ENCODE data around the gene CACNA1C. TPM values are rescaled to one million over a fixed set of nuclear protein-coding genes. Genes with fewer than 3 reads are reported as not detected.

Gene CACNA1C
- total RNA-seq, 1 donor from 2014 or later: 0.42 TPM

DNA sequence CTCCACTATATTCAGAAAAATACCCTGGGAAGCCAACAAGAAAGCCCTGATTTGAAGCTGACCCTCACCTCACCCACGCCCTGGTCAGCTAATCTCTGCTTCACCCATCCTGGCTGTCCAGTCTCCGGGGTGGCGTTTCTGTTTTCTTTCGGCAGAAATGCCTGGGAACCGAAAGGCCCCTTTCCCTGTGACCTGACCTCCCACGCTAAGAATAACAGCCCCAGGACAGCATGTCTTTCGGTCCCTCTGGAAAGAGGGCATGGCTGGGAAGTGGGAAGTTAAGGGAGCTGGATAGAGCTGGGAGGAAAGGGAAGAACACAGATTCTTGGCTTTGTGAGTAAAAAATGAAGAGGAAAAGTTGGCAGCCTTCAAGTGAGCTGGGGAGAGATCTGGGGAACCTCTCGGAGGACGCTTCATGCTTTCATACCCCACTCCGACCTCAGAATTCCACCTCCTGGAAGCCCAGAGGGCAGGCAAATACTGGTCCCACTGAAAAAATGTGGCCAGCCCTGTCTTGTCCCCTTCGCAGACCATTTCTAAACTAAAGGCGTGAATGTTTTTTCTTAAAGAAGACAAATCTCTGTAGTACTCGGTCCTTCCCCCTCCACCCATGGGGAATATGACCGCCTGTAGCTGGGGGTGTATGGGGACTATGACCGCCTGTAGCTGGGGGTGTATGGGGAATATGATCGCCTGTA, 579.0 kb downstream of the CACNA1C start:
- intact Hi-C loops (cut with micrococcal nuclease): no loop called here

DNA sequence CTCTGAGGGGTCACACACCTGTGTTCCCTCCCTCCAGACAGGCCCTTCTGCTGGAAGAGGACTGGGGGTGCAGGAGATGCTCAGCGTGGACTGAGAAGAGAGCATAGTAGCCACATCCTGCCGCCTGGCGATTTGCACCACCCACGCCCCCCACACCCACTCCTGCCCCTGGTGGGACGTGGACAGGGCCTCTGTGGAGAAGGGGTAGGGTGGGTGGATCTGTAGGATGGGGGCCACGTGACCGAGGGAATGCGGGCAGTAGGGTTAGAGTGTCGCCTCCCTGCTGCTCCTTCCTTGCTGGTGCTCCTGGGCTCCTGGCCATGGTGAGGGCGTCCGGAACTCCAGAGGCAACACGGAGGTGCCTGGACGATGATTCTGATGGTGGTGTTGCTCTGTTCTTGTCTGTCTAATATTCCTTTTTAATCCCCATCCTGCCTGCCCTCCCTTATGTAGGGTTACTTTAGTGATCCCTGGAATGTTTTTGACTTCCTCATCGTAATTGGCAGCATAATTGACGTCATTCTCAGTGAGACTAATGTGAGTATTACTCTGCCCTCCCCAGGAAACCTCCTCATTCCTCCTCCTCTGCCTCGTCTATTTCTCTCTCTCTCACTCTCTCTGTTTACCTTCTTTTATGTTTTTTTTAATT, 580.5 kb downstream of the CACNA1C start:
- intact Hi-C loops (cut with micrococcal nuclease): no loop called here

DNA sequence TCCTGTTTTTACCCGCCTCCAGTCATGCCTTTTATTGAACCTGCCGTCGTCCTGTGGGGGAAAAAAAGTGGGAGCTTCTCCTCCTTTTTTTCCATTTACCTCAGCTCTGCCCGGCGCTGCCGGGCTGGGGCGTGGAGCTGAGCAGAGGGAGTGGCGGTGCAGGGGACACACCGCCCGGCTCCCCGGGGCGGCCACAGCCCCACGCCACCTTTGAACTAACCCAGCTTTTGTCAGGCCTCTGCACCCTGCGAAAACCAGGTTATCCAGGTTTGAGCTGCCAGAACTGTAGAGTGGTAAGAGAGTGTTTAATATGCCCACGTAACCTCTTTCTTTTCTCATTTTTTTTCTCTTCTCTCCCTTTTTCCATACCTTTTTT, 581.0 kb downstream of the CACNA1C start:
- intact Hi-C loops (cut with micrococcal nuclease): no loop called here

DNA sequence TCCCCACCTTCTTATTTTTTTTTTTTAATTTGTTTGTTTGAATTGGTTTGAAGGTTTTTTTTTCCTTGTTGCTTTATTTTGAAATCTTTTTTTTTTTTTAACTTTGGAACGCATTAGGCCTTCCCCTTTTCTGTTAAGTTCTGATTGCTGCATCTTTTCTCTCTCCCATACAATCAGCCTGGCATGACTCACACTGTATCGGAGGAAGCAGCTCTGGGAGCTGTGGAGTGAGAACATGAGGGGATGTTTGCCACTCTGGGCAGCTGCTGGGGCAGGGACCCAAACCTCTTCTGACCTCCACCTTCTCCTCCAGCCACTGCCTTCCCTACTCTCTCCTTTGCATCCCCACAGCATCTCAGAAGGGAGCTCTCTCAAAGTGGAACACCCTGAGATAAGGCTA, 581.7 kb downstream of the CACNA1C start:
- intact Hi-C loops (cut with micrococcal nuclease): no loop called here

DNA sequence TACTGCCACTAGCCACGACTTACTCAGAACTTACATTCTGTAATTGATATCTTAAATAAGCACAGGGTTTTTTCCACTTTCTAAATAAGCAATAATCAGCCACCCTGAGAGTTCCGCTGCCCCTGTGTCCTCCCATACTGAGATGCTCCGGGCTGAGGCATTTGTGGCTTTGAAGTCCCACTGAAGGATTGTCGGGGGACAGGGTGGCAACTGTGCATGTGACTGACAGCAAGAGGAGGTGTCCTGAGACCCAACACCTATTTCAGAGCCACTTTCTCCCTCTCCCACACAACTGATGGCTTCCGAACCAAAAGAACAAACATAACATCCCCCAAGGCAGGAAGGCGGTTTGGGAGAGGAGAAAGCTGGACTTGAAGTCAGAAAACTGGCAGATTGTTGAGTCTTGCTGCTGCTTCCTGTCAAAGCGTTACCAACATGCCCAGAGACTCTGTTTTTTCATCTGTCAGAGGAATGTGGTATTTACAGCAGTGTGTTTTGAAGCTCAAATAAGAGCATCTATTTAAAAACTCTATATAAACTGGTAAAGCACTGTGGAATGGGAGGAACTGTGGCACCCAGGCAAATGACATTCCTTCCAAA, 584.1 kb downstream of the CACNA1C start:
- intact Hi-C loops (cut with micrococcal nuclease): no loop called here

DNA sequence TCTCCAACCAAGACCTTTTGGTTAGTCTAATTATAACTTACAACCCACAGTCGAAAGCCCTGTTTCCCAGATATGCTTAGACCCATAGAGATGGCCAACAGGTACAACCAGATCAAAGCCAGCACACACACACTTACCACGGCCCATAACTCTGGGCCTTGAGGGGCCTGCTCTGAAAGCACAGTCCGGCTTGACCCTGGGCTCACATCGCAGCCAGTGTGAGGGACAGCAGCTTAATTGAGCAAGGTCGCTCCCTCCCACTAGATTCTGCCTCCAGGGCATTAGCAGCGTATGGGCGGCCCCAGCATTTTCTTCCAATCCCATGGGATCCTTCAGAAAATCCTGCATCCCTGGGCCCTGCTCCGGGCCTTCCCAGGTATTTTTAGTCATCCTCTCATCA, 584.6 kb downstream of the CACNA1C start:
- intact Hi-C loops (cut with micrococcal nuclease): no loop called here

DNA sequence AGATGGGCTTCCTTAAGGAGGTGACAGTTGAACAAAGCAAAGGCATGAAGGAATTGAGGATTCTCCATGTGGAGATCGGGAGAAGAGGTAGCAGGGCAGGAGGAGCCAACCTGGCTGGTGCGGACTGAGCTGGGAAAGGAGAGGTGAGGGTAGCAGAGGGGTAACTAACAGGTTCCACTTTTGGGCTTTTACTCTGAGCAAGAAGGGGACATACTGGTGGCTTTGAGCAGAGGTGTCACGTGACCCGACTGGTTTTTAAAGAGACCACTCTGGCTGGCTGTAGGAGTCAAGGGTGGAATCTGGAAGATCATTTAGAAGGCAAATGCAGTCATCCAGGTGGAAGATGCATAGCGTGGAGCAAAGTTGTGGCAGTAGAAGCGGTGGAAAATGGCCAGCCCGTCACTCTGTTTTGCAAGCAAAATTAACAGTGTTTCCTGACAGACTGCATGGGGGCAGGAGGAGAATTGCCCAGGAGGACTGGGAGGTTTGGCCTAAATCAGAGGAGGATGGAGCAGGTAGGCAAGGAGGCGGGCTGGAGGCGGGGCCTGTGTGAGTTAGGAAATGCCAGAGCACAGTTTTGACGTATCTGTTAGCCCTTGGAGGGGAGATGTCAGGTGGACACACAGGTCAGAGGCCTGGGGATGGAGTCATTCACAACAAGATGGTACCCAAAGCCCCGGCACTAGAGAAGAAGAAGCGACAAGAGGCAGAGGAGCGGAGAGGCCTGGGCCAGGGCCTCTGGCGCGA, 585.7 kb downstream of the CACNA1C start:
- intact Hi-C loops (cut with micrococcal nuclease): no loop called here

DNA sequence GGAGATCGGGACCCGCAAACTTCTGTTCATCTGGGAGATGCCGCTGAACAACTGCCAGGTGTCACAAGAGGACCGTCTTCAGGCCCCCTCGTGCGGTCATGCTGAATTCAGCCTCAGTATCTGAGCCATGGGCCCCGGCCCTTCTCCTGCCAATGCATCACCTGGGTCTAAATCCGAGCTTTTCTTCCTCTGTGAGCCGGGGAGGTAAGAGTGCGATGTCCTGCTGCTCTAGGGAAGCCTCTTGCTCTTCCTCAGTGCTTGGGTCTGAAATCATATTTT, 586.2 kb downstream of the CACNA1C start:
- intact Hi-C loops (cut with micrococcal nuclease): no loop called here

DNA sequence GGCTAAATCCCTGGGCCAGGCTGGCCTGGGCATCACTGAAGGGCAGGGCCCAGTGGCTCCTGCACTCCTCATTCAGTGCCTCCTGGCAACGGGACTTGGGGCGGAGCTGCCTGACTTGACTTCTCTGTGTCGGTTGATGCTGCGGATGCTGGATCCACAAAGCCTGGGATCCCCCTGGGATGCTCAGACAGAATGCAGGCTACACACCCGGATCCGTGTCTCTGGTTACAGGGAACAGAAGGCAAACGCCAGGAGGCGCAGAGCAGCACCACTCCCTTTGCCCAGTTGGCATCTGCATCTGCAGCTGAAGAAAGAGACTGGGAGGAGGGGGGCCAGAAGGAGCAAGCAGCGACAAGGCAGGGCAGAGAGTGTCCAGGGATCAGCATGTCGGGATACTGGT, 587.5 kb downstream of the CACNA1C start:
- intact Hi-C loops (cut with micrococcal nuclease): no loop called here

DNA sequence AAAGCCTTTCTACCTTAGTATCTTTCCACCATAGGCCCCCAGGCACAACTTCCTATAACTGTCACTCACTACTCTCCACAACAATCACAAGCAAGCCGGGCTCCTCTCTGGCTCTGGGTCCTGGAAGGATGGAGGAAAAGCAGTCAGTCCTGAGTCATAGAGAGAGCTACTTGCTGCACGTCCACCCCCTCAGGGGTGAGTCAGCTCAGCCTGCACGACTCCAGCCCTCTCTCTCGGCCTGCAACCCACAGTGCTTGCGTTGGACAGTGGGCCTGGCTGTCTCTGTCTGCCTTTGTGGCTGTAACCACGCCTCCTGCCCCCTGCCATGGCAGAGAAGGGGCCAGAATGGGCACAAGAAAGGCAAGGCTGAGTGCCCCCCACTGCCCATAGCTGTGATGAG, 587.9 kb downstream of the CACNA1C start:
- intact Hi-C loops (cut with micrococcal nuclease): no loop called here

DNA sequence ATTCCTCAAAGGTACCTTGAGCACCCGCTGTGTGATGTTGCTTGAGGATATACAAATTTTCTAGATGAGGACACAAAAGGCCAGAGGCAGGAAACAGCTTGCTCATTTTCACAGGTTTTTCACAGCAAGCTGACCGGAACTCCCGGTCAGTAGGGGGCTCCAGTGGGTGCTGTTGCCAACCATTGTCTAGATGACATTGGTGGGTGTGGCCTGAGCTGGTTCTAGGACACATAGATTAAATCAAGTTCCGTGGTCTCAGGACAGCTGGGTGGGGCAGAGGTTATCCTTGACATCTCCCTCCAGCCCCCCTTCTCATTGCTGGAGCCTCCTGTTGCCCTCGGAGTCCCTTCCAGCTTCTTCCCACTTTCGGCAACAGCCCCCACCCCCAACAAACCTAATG, 588.4 kb downstream of the CACNA1C start:
- intact Hi-C loops (cut with micrococcal nuclease): no loop called here

DNA sequence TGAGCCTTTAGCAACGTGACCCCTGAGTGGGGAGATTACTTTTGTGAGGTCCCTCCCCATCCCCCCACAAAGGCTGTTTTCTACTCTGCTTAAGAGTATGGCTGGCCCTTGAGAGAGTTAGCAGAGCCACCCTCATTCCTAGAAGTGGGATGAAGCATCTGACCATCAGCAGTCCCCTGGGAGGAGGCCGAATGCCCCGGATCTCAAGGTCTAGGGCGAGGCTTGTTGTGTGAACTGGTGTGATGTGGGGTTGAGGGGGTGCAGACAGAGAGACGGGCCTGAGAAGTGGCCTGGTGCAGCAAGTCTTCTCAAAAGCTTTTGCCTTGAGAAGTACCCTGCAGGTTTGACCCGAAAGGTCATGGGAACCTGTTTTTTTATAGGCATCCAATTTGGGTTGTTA, 589.0 kb downstream of the CACNA1C start:
- intact Hi-C loops (cut with micrococcal nuclease): no loop called here

DNA sequence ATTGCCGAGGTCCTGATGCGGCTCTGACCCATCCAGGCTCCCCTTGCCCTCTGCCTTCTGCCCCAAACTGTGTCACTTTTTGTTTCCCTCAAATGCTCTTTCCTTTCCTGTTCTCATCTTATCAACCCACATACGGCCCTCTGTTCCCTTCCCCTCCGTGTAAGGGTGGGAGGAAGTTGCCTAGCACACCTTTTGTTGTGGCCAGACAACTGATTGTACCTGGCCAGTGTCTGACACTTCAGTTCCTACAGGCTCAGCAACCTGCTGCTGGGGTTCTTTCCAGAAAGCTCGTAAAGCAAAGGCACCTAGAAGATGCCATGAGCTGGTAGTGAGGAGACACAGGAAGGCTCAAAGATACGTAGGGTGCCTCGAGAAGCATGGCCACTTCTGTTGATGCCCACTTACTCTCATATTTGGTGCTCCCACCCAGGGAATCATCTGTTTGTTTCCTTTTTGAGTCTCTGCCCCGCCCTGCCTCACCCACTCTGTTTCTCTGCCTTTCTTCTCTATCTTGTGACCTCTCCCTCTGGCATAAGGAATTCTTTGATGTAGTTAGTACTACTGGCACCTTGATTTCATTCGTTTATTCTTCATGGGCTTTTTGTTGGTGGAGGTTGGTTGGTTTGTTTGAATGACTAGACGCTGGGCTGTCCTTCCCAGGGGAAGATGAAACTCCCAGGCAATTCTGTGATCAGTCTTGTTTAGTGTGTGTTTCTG, 589.5 kb downstream of the CACNA1C start:
- intact Hi-C loops (cut with micrococcal nuclease): no loop called here

DNA sequence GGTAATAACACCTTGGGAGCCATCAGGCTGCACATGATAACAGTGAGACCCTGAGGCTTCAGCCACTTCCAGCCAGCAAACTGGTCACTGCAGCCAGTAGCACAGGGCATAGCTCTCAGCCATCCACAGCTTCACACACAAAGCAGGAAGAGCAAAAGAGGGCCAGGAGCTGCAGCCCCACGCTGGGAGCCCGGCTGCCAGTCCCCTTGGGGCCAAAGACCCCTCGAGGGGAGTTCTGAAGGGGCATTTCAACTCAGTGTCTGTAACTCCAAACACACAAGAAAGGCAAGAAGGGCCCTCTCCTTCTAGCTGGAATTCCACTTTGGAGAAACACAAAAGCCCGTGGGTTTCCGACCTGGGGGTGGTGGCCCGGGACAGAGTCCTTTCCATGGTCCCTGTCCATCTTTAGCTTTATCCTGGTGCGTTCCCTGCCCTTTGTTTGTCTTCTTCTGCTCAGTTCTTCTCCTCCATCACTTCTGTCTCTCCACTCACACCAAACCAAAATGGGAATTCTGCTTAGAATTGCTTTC, 590.2 kb downstream of the CACNA1C start:
- intact Hi-C loops (cut with micrococcal nuclease): no loop called here

DNA sequence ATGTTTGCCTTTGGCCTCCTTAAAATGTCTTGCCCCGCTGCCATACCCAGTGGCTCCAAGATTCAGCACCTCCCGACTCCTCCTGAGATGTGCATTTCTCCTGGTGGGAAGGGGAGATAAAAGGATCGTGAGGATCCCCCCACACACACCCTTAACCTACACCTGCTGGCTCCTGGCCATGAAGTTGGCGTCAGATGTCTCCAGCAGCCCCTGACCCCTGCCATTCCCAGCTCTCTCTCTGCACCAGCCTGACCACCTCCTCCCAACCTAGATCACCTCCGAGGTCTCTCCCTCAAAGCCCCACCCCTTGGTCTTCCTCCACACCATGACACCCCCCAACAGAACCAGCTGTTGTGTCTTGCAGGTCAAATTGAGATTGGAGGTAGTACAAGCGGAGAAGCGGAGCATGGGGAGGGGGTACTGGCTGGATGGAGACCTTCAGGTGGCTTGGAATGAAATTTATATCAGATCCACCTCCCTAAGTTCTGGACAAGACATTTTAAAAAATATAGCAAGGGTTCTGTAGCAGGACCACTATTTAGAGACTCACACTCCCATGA, 590.9 kb downstream of the CACNA1C start:
- intact Hi-C loops (cut with micrococcal nuclease): no loop called here

DNA sequence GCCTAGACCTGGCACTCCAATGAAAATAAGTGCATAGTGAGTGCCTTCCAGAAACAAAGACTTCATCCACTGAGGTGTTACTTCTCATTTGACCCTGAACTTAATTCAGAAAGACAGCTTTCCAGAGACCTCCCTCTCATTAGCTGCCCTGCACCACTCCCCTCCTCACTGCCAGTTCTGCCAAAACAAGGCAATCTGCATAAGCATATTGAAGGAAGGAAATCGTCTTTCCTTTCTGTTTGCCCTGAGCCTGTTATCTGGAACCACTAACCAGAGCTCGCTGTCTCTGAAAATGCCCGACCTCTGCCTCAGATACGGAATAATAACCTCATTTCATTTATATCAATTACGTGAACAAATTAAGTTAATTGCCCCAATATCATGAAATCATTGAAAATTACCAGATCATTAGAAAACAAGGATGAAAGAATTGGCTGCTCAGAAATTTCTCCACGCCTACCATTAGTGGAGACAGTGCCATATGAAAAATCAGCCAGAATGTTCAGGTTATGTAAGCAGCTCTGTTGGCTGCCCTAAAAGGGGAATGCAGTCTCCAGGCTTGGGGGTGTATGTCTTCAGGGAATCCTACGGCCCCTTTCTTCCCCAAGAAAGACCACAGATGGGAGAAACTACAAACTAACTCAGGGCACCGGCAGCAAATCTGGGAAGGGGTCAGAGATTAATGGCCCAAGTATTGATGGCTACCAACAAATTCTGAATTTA, 592.1 kb downstream of the CACNA1C start:
- intact Hi-C loops (cut with micrococcal nuclease): no loop called here

DNA sequence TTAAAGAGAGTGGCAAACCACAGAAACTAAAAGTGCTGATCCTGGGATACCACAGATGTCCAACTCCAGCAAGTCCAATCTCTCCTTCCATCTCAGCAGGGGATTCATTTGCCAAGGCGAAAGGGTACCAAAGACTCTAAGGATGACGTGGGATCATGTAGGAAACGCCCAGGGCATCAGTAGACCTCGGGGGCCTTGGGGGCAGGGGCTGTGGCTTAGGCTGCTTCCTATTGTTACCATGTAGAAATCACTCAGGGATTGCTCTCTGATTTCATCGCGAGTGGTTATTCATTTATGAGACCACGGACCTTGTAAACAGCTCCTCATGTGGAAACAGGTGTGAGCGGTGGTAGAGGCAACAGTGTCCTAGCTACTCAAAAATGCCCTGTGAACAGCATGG, 592.7 kb downstream of the CACNA1C start:
- intact Hi-C loops (cut with micrococcal nuclease): no loop called here

DNA sequence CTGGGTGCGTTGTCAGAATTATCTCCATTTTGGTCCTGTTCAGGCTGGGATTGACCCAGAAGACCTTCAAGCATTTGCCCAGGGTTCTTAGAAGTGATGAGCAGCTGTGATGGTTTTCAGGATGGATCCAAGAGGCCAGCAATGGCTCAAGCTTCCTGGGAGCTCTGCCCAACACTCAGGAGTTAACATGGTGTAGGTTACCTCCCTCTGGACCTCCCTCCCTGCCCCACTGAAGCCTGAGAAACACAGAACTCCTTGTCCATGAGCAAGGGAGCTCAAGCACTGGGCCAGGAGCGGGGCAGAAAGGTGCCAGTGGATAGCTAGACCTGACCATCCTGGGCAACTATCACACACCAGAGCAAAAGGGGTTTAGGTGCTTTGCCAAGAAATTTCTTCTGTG, 593.6 kb downstream of the CACNA1C start:
- intact Hi-C loops (cut with micrococcal nuclease): no loop called here

DNA sequence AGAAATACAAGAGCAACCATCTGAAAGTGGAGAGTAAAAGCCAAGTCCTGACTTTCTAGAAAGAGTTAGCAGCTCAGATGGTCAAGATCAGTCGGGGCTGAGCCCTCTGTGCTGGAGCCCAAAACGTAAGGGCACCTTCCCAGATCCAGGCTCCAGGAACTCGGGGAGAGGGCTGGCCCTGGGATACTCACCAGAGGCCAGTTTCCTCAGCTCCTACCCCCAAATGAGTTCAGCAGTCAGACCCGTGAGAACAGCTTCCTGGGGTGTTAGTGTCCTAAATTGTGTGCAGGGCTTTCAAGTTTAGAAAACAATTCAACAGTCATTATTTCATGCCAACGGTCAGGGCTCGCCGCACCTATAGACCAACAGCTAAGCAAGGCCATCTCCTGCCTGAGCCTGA, 594.4 kb downstream of the CACNA1C start:
- intact Hi-C loops (cut with micrococcal nuclease): no loop called here

DNA sequence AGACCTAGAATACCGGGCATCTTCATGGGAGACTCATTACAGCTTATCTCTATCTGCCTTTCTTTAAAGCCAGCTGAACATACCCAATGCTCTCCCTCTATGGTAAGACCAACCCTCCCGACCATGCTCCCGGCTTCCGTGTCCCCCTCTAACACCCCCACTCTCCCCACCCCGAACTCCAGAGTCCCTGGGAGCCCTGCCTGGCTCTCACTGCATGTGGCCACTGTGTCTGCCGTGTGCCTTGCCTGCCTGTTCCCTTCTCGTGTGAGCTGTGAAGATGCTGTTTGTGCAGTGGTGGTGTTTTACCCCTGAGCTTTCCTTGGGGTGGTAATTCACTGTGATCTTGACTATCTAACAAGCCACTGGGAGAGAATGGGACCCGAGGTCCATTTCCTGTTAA, 595.6 kb downstream of the CACNA1C start:
- intact Hi-C loops (cut with micrococcal nuclease): no loop called here
